Measurements from ENCODE around the gene ARL10. TPM values are rescaled to one million over a fixed set of nuclear protein-coding genes. Genes with fewer than 3 reads are reported as not detected.
A peak's percentile ranks its signal among the peaks of the same experiment; 100 is the strongest.

The ARL10 gene
- total RNA-seq, 1 donor from 2014 or later, result 34.6 TPM

- FAIRE-seq (no peak), DNase-seq (ENCODE audit: low spot score in 2 of 2) (no peak)
These were observed 22.2 kb downstream of the ARL10 start for GRCh38 chr5:176387384-176387925.

DNA sequence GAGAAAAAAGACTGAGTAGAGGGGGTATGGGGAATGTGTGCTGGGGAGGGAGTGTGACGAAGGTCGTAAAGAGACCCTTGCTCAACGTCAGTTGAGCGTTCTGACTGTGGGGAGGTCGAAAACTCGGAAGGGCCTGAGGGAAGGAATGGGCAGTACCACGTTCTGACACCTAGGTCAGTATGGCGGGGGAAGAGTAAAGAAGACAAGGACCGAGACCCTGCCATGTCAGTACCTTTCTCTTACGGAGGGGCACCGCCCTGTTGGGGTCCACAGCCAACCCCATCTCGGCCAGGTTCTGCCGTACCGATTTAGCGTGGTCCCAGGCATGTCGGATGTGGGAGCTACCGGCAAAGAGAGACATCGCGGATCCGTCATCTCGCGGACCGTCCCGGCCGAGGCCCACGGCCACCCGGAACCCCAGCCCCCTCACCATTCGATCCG lies 22.7 kb downstream of the ARL10 start:
- FAIRE-seq, result no peak
- no peak for DNase-seq (ENCODE audit: low spot score in 2 of 2)

DNA sequence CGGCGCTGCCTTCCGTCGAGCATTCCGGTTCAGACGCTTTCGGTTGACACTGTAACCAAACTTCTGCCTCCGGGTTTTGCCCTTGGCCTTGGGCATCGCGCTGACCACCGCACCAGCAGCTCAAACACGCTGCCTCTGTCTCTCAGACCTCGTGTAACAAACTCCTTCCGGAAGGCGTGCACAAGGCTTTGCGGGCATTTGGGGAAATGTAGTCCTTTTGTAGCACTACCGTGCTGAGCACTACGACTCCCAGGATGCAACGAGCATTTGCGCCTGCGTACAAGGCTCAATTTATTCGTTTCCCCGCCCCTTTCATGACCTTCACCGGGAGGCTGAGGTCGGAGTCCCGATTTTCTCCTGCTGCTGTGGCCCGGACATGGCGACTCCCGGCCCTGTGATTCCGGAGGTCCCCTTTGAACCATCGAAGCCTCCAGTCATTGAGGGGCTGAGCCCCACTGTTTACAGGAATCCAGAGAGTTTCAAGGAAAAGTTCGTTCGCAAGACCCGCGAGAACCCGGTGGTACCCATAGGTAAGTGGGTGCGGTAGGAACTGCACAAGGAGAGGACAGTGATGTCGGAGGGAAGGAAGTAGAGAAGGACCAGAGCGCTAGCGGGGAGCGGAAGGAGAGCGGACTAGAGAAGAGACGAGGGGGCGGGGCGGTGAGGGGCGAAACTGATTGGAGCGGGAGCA lies 23.3 kb downstream of the ARL10 start, which contains the start of the genes HIGD2A and NOP16:
TSS of gene HIGD2A (plus strand) at position 308 of the 691 bp plus-strand sequence. CDS start at position 377, 69 bp downstream.
TSS of gene NOP16 (minus strand) at position 155 of the 691 bp plus-strand sequence. CDS start at position 96, 59 bp downstream.
- no peak for FAIRE-seq
- peak; percentile 91 to 98 for DNase-seq (ENCODE audit: low spot score in 2 of 2)

GRCh38 chr5:176389135-176390123 lies 24.1 kb downstream of the ARL10 start:
- no peak for DNase-seq (ENCODE audit: low spot score in 2 of 2)
- no peak for FAIRE-seq

DNA sequence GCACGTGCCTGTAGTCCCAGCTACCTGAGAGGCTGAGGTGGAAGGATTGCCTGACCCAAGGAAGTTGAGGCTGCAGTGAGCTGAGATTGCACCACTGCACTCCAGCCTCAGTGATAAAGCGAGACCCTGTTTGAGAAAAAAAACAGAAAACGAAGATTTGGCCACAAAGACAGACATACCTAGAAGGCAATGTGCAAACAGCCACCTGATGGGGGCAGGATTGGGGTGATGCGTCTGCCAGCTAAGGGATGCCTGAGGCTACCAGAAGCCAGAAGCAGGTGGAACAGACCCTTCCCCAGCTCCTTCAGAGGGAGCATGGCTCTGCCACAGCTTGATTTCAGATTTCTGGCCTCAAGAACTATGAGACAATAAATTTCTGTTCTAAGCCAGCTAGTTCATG lies 26.2 kb downstream of the ARL10 start:
- FAIRE-seq (no peak), DNase-seq (ENCODE audit: low spot score in 2 of 2) (no peak)

DNA sequence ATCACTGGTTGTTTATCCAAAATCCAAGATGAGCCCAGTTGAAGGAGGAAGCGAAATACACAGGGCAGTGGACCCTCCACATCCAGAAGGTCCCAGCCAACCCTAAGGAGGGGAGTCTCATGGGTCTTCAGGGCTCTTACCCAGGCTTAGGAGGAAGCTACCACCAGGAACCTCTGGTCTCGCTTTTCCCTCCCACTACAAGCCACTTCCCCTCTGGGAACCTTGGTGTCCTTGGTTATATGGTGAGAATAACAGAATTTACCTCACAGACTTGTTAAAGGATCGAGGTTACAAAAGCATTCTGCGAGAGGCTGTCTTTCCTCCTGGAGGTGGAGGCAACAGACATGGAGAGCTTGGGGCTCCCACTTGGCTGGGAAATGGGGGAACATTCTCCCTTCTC lies 26.7 kb downstream of the ARL10 start:
- FAIRE-seq (no peak), DNase-seq (ENCODE audit: low spot score in 2 of 2) (no peak)

- DNase-seq (ENCODE audit: low spot score in 2 of 2) (no peak), FAIRE-seq (no peak)
These were observed 27.2 kb downstream of the ARL10 start for GRCh38 chr5:176392526-176392925.

- FAIRE-seq, result no peak
- no peak for DNase-seq (ENCODE audit: low spot score in 2 of 2)
These were observed 28.8 kb downstream of the ARL10 start for GRCh38 chr5:176394096-176394495.

DNA sequence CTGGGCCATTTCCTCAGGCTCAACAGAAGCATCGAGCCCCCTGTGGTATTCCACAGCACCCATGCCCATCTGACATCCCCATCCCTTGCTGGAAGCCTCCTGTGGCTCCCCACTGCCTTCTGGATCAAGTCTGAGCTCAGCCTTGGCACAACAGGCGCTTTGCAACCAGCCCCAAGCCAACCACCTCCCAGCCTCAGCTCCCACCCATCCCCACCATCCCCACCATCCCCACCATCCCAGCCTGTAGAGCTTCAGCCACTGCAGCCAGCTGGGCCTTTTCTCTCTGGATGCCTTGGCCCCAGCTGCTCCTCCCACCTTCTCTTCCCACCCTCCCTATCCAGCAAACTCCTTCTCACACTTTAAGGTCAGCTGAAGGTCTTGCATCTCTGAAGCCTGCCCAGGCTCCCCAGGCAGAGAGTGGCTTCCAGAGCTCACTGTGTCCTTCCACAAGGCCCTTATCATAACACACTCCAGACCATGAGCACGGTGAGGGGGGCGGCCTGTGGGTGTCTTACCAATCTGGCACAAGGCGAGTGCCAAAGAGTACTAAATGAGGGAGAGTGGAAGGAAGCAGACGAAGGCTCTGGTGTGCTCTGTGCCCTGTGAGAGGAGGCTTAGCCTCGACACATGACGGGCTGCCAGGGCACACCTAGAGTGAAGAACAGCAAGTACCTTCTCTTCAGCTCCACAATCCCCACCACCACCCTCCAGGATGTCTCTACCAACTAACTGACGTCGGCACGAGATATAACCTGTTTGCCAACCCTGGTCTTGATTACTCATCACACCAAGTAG lies 29.8 kb downstream of the ARL10 start:
- FAIRE-seq, result no peak
- no peak for DNase-seq (ENCODE audit: low spot score in 2 of 2)

GRCh38 chr5:176396330-176396729 lies 31.0 kb downstream of the ARL10 start:
- DNase-seq (ENCODE audit: low spot score in 2 of 2) (no peak), FAIRE-seq (no peak)

DNA sequence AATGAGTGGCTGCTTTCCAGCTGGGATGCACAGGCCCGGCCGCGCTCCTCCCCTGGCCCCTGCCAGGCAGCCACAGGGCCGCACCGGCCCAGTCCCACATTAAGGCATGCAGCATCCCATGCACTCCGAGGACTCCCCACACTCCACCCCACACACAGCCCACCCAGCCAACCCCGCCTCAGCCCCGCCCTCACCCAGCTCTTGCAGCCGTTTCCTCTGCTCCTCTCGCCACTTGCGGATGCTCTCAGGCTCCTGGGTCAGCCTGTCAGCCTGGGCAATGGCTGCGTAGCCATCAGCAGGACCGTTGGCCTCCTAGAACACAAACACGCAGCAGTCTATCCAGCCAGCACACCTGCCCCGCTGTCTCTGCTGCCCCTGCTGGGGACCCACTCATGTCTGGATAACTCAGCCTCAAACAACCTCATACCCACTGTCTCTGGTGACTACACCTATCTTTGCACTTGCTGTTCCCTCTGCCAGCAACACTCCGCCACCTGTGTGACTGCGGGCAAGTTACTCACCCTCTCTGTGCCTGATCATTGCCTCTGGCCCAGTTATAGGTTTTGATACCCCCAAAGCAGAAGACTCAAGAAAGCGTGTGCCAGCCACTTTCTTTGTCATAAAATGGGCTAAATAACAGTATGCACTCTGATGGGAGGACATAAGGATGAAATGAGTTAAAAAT lies 32.6 kb downstream of the ARL10 start:
- FAIRE-seq (no peak), DNase-seq (ENCODE audit: low spot score in 2 of 2) (no peak)

GRCh38 chr5:176400382-176401156 lies 35.3 kb downstream of the ARL10 start:
- DNase-seq (ENCODE audit: low spot score in 2 of 2) (no peak), FAIRE-seq (no peak)

DNA sequence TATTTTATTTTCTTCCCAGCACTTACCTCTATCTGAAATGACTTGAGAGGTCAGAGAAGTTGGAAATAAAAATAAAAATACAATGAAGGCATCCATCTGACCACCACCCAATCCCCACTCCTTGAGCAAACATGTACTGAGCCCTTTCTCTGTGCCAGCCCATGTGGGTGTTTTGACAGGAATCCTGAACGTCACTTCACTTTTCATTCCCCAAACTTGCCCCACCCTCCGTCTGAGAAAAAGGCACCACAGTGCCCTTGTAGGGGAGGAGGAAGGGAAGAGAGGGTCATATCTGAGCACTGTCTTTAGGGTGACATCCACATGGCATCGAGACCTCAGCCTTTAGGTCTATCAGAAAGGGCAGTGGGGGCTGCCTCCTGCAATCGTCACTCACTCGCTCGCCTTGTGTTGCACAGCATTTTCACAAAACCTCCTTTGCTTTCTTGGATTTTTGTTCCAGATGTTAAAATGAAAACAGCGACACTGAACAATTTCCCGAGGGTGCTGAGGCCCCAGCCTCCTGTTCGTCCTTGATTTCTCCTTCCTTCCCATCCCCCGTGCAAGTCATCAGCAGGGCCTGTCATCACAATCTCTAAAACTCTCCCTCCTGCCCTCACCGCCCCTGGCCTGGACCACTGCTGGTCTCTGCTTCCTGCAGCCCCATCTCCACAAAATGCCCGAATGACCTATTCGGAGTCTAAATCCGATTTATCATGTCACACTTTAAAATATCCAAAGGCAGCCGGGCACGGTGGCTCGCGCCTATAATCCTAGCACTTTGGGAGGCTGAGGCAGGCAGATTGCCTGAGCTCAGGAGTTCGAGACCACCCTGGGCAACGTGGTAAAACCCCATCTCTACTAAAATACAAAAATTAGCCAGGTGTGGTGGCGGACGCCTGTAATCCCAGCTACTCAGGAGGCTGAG lies 36.3 kb downstream of the ARL10 start:
- no peak for DNase-seq (ENCODE audit: low spot score in 2 of 2)
- FAIRE-seq, result no peak

DNA sequence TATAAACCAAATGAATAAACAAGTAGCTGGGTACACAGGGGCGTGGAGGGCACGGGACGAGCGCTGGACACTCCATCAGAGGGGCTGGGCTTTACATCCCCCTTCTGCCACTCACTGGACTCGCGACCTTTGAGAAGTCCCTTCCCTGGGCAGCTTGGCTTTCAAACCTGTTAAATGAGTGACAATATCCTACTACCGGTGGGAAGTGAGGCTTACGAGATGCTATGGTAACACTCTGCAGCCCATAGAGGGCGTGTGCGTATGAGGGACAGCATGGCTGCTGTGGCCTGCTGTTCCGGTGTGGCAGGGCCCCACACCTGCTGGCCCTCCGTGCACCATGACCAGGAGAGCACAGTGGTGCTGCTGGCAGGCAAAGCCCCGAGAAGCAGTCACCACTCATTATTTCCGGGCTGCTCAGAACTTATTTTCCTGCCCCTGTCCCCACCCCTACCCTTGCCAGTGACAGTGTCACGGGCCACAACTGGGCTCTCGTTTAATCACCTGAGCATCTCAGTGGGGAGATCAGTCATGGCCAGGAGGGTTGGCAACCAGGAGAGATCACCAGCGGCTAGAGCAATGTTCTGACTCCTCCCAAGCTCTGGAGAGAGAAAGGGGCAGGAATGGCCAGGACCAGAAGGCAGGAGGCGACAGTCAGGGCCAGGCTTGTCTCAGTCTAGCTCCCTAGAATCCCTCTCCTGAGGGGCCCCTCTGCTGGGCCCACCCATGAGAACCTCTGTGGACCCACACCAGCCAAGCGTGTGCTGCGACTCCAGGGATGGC lies 40.6 kb downstream of the ARL10 start:
- FAIRE-seq, result no peak
- DNase-seq (ENCODE audit: low spot score in 2 of 2), result no peak

GRCh38 chr5:176406436-176407052 lies 41.3 kb downstream of the ARL10 start:
- DNase-seq (ENCODE audit: low spot score in 2 of 2), result no peak
- no peak for FAIRE-seq

DNA sequence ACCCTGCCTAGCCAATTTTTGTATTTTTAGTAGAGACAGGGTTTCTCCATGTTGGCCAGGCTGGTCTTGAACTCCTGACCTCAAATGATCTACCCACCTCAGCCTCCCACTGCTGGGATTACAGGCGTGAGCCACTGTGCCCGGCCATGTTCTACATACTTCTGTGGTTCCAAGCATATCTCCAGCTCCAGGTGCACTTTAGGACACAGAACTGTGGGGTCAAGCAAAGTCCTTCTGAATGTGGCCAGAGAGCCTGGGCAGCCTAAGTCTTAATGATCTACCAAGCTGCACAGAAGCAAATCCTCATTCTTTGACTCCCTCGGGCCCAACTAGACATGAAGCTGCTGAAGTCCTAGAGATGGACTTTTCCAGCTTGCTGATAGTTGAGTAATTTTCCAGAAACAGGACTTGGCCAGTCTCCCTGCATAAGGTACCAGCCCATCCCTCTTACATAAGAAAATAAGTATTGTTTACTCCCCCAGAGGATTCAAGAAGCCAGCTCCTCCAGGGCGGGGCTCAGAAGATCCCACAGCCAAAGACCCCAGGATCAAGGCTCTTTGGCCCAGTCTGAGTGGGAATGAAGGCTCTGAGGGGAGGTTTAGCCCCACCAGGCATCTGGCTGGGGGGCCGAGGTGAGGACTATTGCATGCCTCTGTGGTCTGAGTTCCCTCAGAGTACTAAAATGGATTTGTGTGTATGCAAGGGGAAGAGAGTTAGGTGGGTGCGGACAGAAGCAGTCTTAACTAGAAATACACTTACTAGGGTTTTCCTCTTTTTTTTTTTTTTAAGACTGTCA lies 42.4 kb downstream of the ARL10 start:
- DNase-seq (ENCODE audit: low spot score in 2 of 2) (no peak), FAIRE-seq (no peak)

All from frontal cortex (tissue), 4 donors.